NCI-H748 treated with DMSO at 0.1 percent for 48 hours (cell line): Measurements from ENCODE around the gene POLR3K.
"Not testable (repeated sequence)": the region's sequence is repeated elsewhere in the genome, so short reads cannot be mapped to it uniquely, and the experiment has no call there.

Experiments
- DNase-seq: peaks from one replicate; lab custom pipeline; 2025; lab: John Stamatoyannopoulos, UW

Gene POLR3K

GRCh38 chr16:42691-43090, 10.7 kb downstream of the POLR3K start:
- no peak for DNase-seq

GRCh38 chr16:42069-42457, 11.3 kb downstream of the POLR3K start:
- no peak for DNase-seq

- DNase-seq, result no peak
These were observed 11.9 kb downstream of the POLR3K start for GRCh38 chr16:41439-42068.

GRCh38 chr16:38941-39892, 14.2 kb downstream of the POLR3K start:
- DNase-seq, result no peak

GRCh38 chr16:38206-38605, 15.2 kb downstream of the POLR3K start:
- DNase-seq, result not testable (repeated sequence)

GRCh38 chr16:37511-37910, 15.9 kb downstream of the POLR3K start:
- no peak for DNase-seq

- no peak for DNase-seq
These were observed 16.9 kb downstream of the POLR3K start for GRCh38 chr16:36336-36984.

- no peak for DNase-seq
These were observed 17.6 kb downstream of the POLR3K start for GRCh38 chr16:35678-36305.

GRCh38 chr16:35011-35677, 18.3 kb downstream of the POLR3K start:
- no peak for DNase-seq

- no peak for DNase-seq
These were observed 18.8 kb downstream of the POLR3K start for GRCh38 chr16:34648-34987.

- no peak for DNase-seq
These were observed 19.3 kb downstream of the POLR3K start for GRCh38 chr16:33877-34647.

- DNase-seq, result not testable (repeated sequence)
These were observed 20.1 kb downstream of the POLR3K start for GRCh38 chr16:33154-33876.

GRCh38 chr16:30627-31026, 22.8 kb downstream of the POLR3K start:
- DNase-seq, result not testable (repeated sequence)

- not testable (repeated sequence) for DNase-seq
These were observed 27.5 kb downstream of the POLR3K start for GRCh38 chr16:25926-26348.

GRCh38 chr16:24151-24550, 29.3 kb downstream of the POLR3K start:
- not testable (repeated sequence) for DNase-seq

GRCh38 chr16:20886-21285, 32.5 kb downstream of the POLR3K start:
- DNase-seq, result not testable (repeated sequence)

- not testable (repeated sequence) for DNase-seq
These were observed 36.2 kb downstream of the POLR3K start for GRCh38 chr16:17062-17765.

- DNase-seq, result peak; percentile 68
These were observed 42.6 kb downstream of the POLR3K start for GRCh38 chr16:10772-11171.

- no peak for DNase-seq
These were observed 43.3 kb downstream of the POLR3K start for GRCh38 chr16:9903-10665.
